Upper lobe of left lung (tissue), 6 donors: ENCODE results near the gene FAM174C. TPM values are rescaled to one million over a fixed set of nuclear protein-coding genes. Genes with fewer than 3 reads are reported as not detected.
A peak's percentile ranks its signal among the peaks of the same experiment; 100 is the strongest.

Experiments
- ATAC-seq, 2 donors: fragments of 200-7000 bp; cut with Tn5 transposase; one replicate each; pipeline ENCODE4 v1.9.1; 2022; ENCODE audit warnings: mild to moderate bottlenecking in 2 of 2, moderate library complexity in 2 of 2; ENCODE audit not compliant: low FRiP score in 2 of 2
- DNase-seq, 2 donors: peaks; one replicate each; pipeline ENCODE4 v3.0.0-alpha.2; 2019 to 2020
- H3K27ac ChIP-seq, 4 donors: fragments of 200-600 bp; sonication (generic); one replicate each; pipeline ENCODE4 v1.5.1; 2016 to 2019
- H3K27me3 ChIP-seq, 4 donors: fragments of 200-600 bp; sonication (generic); one replicate each; pipeline ENCODE4 v1.5.1; 2017 to 2019
- H3K36me3 ChIP-seq, 4 donors: fragments of 200-600 bp; sonication (generic); one replicate each; pipeline ENCODE4 v1.5.1; 2016 to 2019
- H3K4me1 ChIP-seq, 4 donors: fragments of 200-600 bp; sonication (generic); one replicate each; pipeline ENCODE4 v1.5.1; 2018 to 2019
- H3K4me3 ChIP-seq, 4 donors: fragments of 200-600 bp; sonication (generic); one replicate each; pipeline ENCODE4 v1.5.1; 2017 to 2019; ENCODE audit warnings: mild to moderate bottlenecking in 2 of 4, moderate library complexity in 1 of 4
- H3K9me3 ChIP-seq, 4 donors: fragments of 200-600 bp; sonication (generic); one replicate each; pipeline ENCODE4 v1.5.1; 2018 to 2019
- EP300 ChIP-seq, 4 donors: sonication (generic); formaldehyde crosslinking; IDR thresholded peaks; one replicate each; pipeline ENCODE4 v1.5.1; 2017; ENCODE audit warnings: antibody characterized with exemption in 4 of 4, control low read depth in 2 of 4
- POLR2A ChIP-seq, 4 donors: fragments of 450-650 bp; IDR thresholded peaks; one replicate each; pipeline ENCODE4 v1.5.1; 2016 to 2017; ENCODE audit warnings: antibody characterized with exemption in 4 of 4, mild to moderate bottlenecking in 2 of 4
- POLR2AphosphoS5 ChIP-seq, 2 donors: sonication (generic); formaldehyde crosslinking; IDR thresholded peaks; one replicate each; pipeline ENCODE4 v1.5.1; 2017; ENCODE audit warnings: antibody characterized with exemption in 2 of 2
- WGBS, 2 donors: methylation state at CpG; one replicate each; pipeline ENCODE4 v1.1.5; 2017 to 2018; 5-methylcytosine and 5-hydroxymethylcytosine counted together
- total RNA-seq, 6 donors: library from RNA; depleted of rRNA in 4 of 6; stranded (reverse); fragments of >200 nt in 4 of 6; gene quantifications; one replicate each; pipeline versions ENCODE4 v1.1.0 to v1.2.1, GENCODE V29; 2016 to 2021
- TF ChIP-seq, protein P1 (sequence below), 6 experiments: fragments of 450-650 bp in 4 of 6; fragments of 200-600 bp in 2 of 6; sonication (generic) in 2 of 6; IDR thresholded peaks; one replicate each; pipeline ENCODE4 v1.5.1; 2016 to 2019; ENCODE audit warnings: antibody characterized with exemption in 6 of 6
- donor health status: DM: no; HTN: no; CAD: no; lungs with moderate emphysema.
- donor health status: DM: no; HTN: yes; CAD: no; lungs with severe emphysema.

Gene FAM174C
- total RNA-seq, 6 donors from 2014 or later = 43.0 to 85.3 (median 59.6) TPM

DNA sequence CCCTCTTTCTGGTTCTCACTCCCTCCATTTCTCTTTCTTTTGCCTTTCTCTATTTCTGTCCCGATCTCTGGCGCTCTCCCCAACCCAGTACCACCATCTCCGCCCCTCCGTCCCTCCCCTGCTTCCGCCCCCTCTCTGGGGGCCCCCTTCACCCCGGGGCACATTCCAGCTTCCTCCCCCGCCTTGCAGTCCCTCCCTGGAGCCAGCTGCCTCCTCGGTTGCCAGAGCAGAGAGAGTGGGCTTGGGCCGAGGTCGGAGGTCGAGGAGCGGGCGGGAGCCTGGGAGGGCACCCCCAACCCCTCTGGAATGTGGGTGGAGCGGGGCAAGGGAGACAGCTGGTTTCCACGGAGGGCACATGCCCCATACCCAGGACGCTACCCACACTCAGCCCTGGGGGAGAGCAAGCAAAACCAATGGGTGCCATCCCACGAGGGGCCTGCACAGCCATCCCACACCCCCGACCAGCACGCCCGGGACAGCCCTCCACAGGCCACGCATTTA, 12.7 kb upstream of the FAM174C start:
- ATAC-seq = no peak
- H3K27ac ChIP-seq = peak overlapping the region; percentile 91 to 100 (median 98)
- TF ChIP-seq EP300 (IDR thresholded peaks at IDR 0.05) (no peak), POLR2A (IDR thresholded peaks at IDR 0.05) (no peak), POLR2AphosphoS5 (IDR thresholded peaks at IDR 0.05) (no peak)
- TF ChIP-seq, protein P1, sequence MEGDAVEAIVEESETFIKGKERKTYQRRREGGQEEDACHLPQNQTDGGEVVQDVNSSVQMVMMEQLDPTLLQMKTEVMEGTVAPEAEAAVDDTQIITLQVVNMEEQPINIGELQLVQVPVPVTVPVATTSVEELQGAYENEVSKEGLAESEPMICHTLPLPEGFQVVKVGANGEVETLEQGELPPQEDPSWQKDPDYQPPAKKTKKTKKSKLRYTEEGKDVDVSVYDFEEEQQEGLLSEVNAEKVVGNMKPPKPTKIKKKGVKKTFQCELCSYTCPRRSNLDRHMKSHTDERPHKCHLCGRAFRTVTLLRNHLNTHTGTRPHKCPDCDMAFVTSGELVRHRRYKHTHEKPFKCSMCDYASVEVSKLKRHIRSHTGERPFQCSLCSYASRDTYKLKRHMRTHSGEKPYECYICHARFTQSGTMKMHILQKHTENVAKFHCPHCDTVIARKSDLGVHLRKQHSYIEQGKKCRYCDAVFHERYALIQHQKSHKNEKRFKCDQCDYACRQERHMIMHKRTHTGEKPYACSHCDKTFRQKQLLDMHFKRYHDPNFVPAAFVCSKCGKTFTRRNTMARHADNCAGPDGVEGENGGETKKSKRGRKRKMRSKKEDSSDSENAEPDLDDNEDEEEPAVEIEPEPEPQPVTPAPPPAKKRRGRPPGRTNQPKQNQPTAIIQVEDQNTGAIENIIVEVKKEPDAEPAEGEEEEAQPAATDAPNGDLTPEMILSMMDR (IDR thresholded peaks at IDR 0.05) = no peak
- no peaks in the 10 kb centered on the region for H3K9me3 ChIP-seq
- 43 to 47% methylated on average over 13 to 21 of the region's 21 CpGs for WGBS, 2 donors
- H3K4me3 ChIP-seq = peak overlapping the region in 3 of 4 donors; percentile 5 to 63 (median 62)
- DNase-seq = peak in 1 of 2 donors; percentile 81
- H3K27me3 ChIP-seq = no peaks in the 10 kb centered on the region
- peaks cover 0 to 15% (median 9%) of the 10 kb centered on the region in 4 donors for H3K36me3 ChIP-seq
- H3K4me1 ChIP-seq = peaks cover 78 to 94% (median 88%) of the 10 kb centered on the region in 4 donors

DNA sequence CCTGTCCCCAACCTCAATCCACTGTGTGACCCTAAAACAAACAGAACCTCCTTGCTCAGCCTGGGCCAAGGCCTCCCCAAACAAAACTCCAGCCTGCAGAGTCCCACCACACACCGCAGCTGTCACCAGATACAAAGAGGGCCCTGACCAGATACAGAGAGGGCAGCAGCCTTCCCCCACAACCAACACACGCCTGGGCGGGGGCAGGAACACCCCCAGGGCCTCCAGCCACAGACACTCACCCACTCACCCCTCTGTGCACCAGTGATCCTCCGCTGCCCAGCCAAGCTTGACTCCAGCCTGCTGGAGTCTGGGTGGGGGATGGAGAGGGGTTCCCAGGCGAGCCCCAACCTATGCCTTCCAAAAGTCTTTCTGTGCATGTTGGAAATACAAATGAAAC, 12.1 kb upstream of the FAM174C start:
- Histone ChIP-seq H3K27ac (peak overlapping the region; percentile 91 to 100 (median 98)), H3K27me3 (no peaks in the 10 kb centered on the region), H3K36me3 (peaks cover 0 to 10% (median 4%) of the 10 kb centered on the region in 4 donors), H3K9me3 (no peaks in the 10 kb centered on the region), H3K4me3 (no peak overlapping the region), H3K4me1 (peaks cover 78 to 94% (median 88%) of the 10 kb centered on the region in 4 donors)
- TF ChIP-seq, protein P1 (IDR thresholded peaks at IDR 0.05) = no peak
- no peak for TF ChIP-seq EP300 (IDR thresholded peaks at IDR 0.05)
- TF ChIP-seq POLR2A (IDR thresholded peaks at IDR 0.05) = no peak
- no peak for TF ChIP-seq POLR2AphosphoS5 (IDR thresholded peaks at IDR 0.05)
- ATAC-seq = no peak
- WGBS, 2 donors = 84 to 100% methylated on average over 1 to 3 of the region's 5 CpGs
- DNase-seq = peak in 1 of 2 donors; percentile 33

DNA sequence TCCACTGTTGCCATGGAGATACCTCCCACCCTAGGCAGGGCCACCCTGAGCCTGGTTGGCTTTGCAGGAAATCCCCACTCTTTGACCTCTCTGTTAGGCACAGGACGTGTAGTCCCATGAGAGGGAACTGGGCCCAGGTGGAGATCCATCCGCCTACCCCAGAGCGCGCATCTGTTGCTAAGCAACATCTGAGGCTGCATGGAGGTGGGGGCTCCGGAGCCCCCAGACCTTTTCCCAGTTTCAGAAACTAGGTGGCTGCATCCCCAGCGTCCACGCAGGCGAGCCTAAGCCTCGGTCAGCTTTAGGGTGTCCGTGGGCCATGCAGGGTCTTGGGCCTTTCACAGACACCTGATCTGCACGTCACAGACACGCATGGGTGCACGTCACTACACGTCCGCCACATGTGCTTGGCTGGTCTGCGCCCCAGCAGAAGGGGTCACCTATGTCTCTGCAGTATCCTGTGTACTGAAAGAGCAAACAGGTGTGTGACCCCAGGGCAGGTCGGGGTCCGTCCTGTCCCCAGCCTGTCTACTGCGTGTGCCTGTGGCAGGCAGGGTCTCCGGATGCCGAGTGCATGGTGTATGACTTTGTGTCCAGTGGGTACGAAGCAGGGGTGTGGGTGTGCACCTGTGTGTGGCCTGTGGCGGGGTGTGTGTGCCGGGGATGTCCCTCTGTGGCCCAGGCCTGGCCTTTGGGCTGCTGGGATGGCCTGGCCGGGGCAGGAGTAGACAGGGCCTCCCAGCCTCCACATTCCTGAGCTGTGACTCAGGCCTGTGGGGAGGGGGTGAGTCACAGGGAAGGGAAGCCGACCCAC, 10.3 kb upstream of the FAM174C start:
- ATAC-seq (peak; percentile 19 to 32), DNase-seq (peak; percentile 80 to 84)
- WGBS, 2 donors = 80% methylated on average over 23 of the region's 26 CpGs; no CpG with 5 or more reads in 1 of the 2 donors

DNA sequence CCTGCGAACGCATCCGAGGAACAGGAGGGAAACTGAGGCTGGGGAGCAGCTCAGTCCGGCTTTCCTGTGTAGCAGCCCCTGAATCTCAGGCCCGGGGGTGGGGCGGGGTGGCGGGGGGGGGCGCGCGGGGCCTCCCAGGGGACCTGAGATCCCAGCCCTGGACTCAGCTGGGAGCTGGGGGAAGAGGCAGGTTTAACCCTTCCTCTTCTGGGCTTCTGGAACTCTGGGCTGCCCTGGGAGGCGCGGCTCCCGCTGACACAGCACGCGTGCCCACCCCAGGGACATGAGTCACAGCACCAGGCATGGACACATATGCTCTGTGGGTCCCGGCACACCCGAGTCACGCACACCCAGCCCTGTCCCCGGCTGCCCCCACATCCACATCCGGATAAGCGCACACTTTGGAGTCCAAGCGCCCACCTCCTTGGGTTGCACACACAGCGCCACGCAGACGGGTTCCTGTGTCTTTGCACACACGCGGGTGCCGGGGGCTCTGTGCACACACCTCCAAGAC, 9.7 kb upstream of the FAM174C start:
- TF ChIP-seq POLR2A (IDR thresholded peaks at IDR 0.05) = no peak
- TF ChIP-seq, protein P1 (IDR thresholded peaks at IDR 0.05) = no peak
- peak in 2 of 4 donors; percentile 56 to 93 for TF ChIP-seq EP300 (IDR thresholded peaks at IDR 0.05)
- TF ChIP-seq POLR2AphosphoS5 (IDR thresholded peaks at IDR 0.05) = peak; percentile 35 to 58
- peaks cover 68 to 87% (median 76%) of the 10 kb centered on the region in 4 donors for H3K4me1 ChIP-seq
- peak overlapping the region; percentile 47 to 66 (median 56) for H3K4me3 ChIP-seq
- H3K9me3 ChIP-seq = no peaks in the 10 kb centered on the region
- H3K27me3 ChIP-seq = no peaks in the 10 kb centered on the region
- peaks cover 0 to 6% (median 0%) of the 10 kb centered on the region in 4 donors for H3K36me3 ChIP-seq
- peak overlapping the region; percentile 85 to 100 (median 93) for H3K27ac ChIP-seq
- WGBS, 2 donors = 8 to 14% methylated on average over 4 to 23 of the region's 28 CpGs
- ATAC-seq (peak in 1 of 2 donors; percentile 16), DNase-seq (peak; percentile 83 to 87)

More for the DNA sequence above, 10.3 kb upstream of the FAM174C start:
- Histone ChIP-seq H3K9me3 (no peaks in the 10 kb centered on the region), H3K27me3 (no peaks in the 10 kb centered on the region), H3K4me1 (peaks cover 68 to 87% (median 77%) of the 10 kb centered on the region in 4 donors), H3K36me3 (no peaks in the 10 kb centered on the region), H3K27ac (peak overlapping the region; percentile 85 to 100 (median 93)), H3K4me3 (peak overlapping the region in 2 of 4 donors; percentile 60 to 66)
- peak in 1 of 2 donors; percentile 76 for TF ChIP-seq POLR2AphosphoS5 (IDR thresholded peaks at IDR 0.05)
- peak in 2 of 4 donors; percentile 56 to 57 for TF ChIP-seq EP300 (IDR thresholded peaks at IDR 0.05)
- no peak for TF ChIP-seq POLR2A (IDR thresholded peaks at IDR 0.05)
